Spinal cord (tissue), 10 donors: ENCODE data around the gene NTMT1. TPM values are rescaled to one million over a fixed set of nuclear protein-coding genes. Genes with fewer than 3 reads are reported as not detected.

Experiments used
- DNase-seq, 6 donors: peaks; one replicate each; pipeline versions ENCODE4 v3.0.0 to v3.0.0-alpha.2; 2013 to 2015; ENCODE audit warnings: low spot score in 6 of 6, low read depth in 4 of 6
- H3K27ac ChIP-seq: one replicate; pipeline ENCODE4 v1.5.1; 2013; ENCODE audit warnings: low read depth, low read length, control low read depth
- H3K27me3 ChIP-seq: one replicate; pipeline ENCODE4 v1.6.1; 2013; ENCODE audit warnings: low read length; ENCODE audit not compliant: control insufficient read depth, insufficient read depth
- H3K36me3 ChIP-seq: one replicate; pipeline ENCODE4 v1.6.1; 2013; ENCODE audit warnings: low read length; ENCODE audit not compliant: control insufficient read depth, insufficient read depth
- H3K4me1 ChIP-seq: one replicate; pipeline ENCODE4 v1.6.1; 2013; ENCODE audit warnings: low read length; ENCODE audit not compliant: control insufficient read depth, insufficient read depth
- H3K4me3 ChIP-seq: one replicate; pipeline ENCODE4 v1.5.1; 2013; ENCODE audit warnings: low read depth, low read length, control low read depth
- H3K9me3 ChIP-seq: one replicate; pipeline ENCODE4 v1.6.1; 2013; ENCODE audit warnings: low read length; ENCODE audit not compliant: control insufficient read depth, insufficient read depth
- WGBS: methylation state at CpG from one replicate; pipeline ENCODE4 v1.1.5; 2013; ENCODE audit warnings: missing lambda C conversion rate; ENCODE audit not compliant: insufficient coverage; 5-methylcytosine and 5-hydroxymethylcytosine counted together
- polyA plus RNA-seq, 2 donors: library from polyadenylated mRNA; unstranded; fragments of 120-200 nt; gene quantifications; one replicate each; pipeline ENCODE4 v1.2.1, GENCODE V29; 2013; ENCODE audit not compliant: insufficient read length in 2 of 2
- total RNA-seq, 2 donors: library from RNA; depleted of rRNA in 1 of 2; stranded (reverse); fragments of 120-200 nt in 1 of 2; fragments of >200 nt in 1 of 2; gene quantifications; one replicate each; pipeline versions ENCODE4 v1.2.3 to v1.2.4, GENCODE V29; 2013 to 2014
- donor health status: healthy.

NTMT1 gene
- total and polyA plus RNA-seq, 4 donors = 15.9 to 39.9 (median 32.4) TPM

DNA sequence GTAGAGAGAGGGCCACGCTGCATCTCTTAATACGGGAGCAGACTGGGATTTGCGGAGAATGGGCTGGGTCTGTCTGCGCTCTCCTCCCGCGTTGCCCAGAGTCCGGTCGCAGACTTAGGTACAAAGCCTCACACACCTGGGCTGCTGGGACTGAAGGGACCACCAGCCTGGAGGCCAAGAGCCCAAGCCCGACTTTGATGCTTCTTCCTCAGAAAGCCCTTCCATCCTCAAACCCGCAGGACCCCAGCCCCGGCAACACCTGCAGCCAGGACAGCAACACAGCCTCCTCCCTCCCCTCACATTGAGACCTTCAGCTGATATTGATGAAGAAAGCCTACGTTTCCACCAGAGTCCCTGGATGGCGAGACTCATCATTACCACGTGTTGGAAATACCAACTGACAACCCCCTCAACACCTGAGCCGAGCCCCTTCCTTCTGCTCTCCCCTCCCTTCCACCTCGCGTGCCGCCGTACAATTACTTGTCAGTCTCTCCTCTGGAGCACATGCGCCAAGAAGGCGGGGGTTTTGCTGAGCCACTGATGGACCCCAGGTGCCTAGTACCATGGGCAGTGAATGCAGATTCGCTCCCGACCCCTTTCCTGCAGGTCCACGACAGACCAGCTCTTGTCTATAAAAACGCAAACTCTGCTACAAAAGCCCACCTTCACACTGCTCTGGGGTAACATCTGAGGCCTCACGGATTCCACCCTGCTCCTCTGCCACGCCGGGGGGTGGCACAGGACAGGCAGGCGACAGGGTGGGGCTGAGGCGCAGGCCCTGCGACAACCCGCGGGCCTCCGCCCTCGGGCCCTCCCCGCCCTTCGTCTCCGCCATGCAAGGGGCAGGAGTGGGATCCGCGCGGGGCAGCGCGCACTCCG, 15.1 kb downstream of the NTMT1 start:
- H3K4me1 ChIP-seq = peaks cover 34% of the 10 kb centered on the region
- H3K27ac ChIP-seq = peak overlapping the region; percentile 40
- H3K27me3 ChIP-seq = no peaks in the 10 kb centered on the region
- H3K36me3 ChIP-seq = peaks cover 40% of the 10 kb centered on the region
- no peaks in the 10 kb centered on the region for H3K9me3 ChIP-seq
- no peak for DNase-seq
- WGBS = 19% methylated on average over 44 of the region's 44 CpGs
- peak overlapping the region; percentile 90 for H3K4me3 ChIP-seq

DNA sequence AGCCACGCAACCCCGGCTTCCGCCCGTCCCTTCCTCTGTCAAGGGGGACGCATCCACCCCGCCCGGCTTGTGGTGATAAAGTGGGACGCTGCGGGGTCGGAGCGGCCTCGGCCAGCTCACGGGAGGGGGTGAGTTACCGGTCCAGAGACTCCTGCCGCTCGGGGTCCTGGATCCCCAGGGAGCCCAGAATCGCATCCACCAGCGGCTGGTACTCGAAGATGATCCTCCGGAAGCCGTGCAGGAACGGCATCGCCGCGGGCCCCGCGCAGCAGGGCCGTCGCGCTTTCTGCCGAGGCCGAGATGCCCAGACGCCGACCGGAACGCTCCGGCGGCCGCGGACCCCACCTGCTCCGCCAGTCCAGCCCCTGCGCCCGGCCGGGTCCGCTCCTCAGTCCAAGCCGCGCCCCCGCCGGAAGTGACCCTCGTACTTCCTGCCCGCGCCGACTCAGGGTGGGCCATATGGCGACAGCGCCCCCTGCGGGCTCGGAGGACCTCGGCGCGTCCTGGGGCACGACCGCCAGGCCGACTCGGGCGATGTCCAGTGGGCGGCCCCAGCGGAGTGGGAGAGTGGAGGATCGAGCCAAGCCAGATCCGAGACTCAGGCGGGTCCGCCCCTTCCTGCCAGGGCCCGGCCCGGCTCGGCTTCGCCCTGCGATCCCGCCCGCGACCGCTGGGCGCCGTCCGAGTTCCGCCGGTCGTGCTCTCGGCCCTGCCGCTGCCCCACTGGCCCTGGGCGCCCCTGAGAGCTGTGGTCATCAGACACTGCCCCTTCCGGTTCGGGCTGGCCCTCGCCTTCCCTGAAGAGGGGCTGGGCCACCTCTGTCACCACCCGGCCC, 16.0 kb downstream of the NTMT1 start, which contains the start of gene ASB6:
Gene ASB6 (minus strand): TSS at position 402 of the 836 bp plus-strand sequence. CDS start 152 bp downstream, at position 250.
- H3K27ac ChIP-seq = peak within 1 kb of the TSS; percentile 94
- peak within 1 kb of the TSS; percentile 90 for H3K4me3 ChIP-seq
- H3K4me1 ChIP-seq = peaks cover 34% of the 10 kb centered on the region
- 0% methylated on average over 93 of the region's 93 CpGs for WGBS
- no peaks in the 10 kb centered on the region for H3K9me3 ChIP-seq
- no peaks in the 10 kb centered on the region for H3K27me3 ChIP-seq
- peaks cover 31% of the 10 kb centered on the region for H3K36me3 ChIP-seq
- DNase-seq = peak; percentile 87 to 98 (median 91)

DNA sequence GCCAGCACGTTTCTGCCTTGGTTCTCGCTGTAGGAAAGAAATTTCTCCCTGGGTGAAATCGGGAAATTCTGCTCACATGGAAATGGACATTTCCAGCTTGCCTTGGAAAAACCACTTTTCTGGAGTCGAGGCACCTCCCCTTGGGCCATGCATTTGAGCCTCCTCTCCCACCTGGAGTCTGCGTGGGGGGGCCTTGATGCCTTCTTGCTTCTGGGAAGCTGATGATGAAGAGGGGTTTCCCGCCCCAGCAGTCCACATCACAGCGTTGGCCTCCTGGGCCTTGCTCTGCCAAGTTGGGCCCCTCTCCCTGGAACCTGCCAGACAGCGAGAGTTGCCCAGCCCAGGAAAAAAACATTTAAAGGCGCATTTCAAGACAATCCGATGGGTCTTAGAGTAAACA, 17.7 kb downstream of the NTMT1 start:
- peaks cover 31% of the 10 kb centered on the region for H3K4me1 ChIP-seq

DNA sequence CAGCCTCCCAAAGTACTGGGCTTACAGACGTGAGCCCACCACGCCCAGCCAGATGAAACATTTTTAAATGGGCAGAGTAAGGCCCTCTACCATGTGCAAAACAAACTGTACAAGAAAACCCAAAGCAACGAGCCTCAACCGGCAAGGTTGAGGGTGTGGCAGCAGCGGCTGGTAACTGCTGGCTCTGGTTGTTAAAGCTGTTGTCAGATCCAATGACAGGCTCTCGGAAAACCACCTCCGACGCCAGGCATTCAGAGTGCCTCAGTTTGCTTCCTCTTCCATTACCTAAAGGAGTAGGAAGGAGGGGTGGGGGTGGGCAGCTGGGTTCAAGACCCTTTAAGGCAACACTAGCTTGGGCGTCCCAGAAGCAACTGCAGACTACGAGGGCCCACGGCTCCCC, 18.4 kb downstream of the NTMT1 start:
- H3K36me3 ChIP-seq = peaks cover 7% of the 10 kb centered on the region
- peaks cover under 1% of the 10 kb centered on the region for H3K27me3 ChIP-seq
- H3K27ac ChIP-seq = no peak overlapping the region
- peaks cover 29% of the 10 kb centered on the region for H3K4me1 ChIP-seq
- DNase-seq = no peak
- no peaks in the 10 kb centered on the region for H3K9me3 ChIP-seq
- H3K4me3 ChIP-seq = no peak overlapping the region
- WGBS = 85% methylated on average over 10 of the region's 11 CpGs

More for the DNA sequence above, 17.7 kb downstream of the NTMT1 start:
- no peaks in the 10 kb centered on the region for H3K27me3 ChIP-seq
- peaks cover 14% of the 10 kb centered on the region for H3K36me3 ChIP-seq
- DNase-seq = no peak
- no peak overlapping the region for H3K27ac ChIP-seq
- no peak overlapping the region for H3K4me3 ChIP-seq
- WGBS = 81% methylated on average over 5 of the region's 10 CpGs
- H3K9me3 ChIP-seq = no peaks in the 10 kb centered on the region

DNA sequence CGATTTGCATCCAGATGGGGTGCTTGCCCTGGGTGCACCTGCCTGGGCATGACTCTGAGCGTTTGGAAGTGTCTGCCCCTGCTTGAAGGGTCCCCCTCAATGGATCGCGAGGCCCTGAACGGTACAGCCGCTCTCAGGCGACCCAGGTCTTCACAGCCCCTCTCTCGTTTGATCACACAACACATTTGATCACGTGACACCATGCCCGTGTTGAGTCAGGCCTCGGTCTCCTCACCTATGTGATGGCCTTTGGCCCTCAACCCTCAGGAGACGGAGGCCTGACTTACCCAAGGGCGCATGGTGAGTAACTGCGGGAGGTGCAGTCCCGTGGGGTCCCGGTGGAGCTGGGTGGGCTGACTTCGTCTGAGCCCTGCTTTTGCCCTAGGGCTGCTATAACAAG, 18.9 kb downstream of the NTMT1 start:
- no peak overlapping the region for H3K27ac ChIP-seq
- H3K4me3 ChIP-seq = no peak overlapping the region
- H3K9me3 ChIP-seq = no peaks in the 10 kb centered on the region
- no peak for DNase-seq
- H3K4me1 ChIP-seq = peaks cover 29% of the 10 kb centered on the region
- WGBS = 81% methylated on average over 17 of the region's 17 CpGs
- H3K36me3 ChIP-seq = peaks cover 3% of the 10 kb centered on the region
- peaks cover 2% of the 10 kb centered on the region for H3K27me3 ChIP-seq

DNA sequence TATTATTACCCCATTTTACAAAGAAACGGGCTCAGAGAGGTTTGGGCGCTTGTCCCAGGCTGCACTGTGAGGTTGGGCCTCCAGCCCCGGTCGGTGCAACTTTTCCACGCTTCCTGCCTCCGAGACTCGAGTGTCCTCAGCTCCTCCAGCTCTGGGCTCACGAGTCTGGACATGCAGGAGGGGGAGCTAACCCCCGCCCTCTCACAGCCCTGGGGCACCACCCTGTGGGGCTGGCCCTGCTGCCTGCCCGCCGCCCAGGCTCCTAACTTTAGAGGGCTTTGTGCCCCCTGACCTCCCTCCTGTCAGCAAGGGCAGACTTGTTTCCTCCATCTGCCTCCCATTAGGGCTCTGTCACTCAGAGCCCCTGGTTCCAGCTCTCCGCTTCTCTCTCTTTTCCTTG, 20.3 kb downstream of the NTMT1 start:
- 83% methylated on average over 12 of the region's 12 CpGs for WGBS
- no peak for DNase-seq
- peaks cover 2% of the 10 kb centered on the region for H3K27me3 ChIP-seq
- H3K27ac ChIP-seq = no peak overlapping the region
- peaks cover 16% of the 10 kb centered on the region for H3K4me1 ChIP-seq
- no peaks in the 10 kb centered on the region for H3K9me3 ChIP-seq
- H3K36me3 ChIP-seq = no peaks in the 10 kb centered on the region
- H3K4me3 ChIP-seq = no peak overlapping the region

DNA sequence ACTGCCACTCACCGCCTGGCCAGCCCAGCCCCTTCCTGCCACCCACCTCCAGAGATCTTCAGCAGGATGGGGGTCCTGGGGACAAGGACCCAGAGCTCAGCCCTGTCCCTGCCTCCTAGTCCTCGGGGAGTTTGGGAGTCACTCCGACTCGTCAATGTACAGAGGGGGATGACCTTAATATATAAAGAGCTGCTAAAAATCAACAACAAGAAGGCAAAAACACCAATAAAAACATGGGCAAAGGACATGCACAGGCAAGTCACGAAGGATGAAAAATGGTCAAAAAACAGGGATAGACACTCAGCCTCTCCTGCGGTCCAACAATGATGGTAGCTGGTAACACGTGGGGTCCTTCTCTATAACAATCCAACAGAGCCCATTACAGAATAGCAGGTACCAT, 20.7 kb downstream of the NTMT1 start:
- H3K4me1 ChIP-seq = peaks cover 14% of the 10 kb centered on the region
- 94% methylated on average over 4 of the region's 7 CpGs for WGBS
- H3K4me3 ChIP-seq = no peak overlapping the region
- no peak for DNase-seq
- H3K36me3 ChIP-seq = no peaks in the 10 kb centered on the region
- no peak overlapping the region for H3K27ac ChIP-seq
- peaks cover 2% of the 10 kb centered on the region for H3K27me3 ChIP-seq
- no peaks in the 10 kb centered on the region for H3K9me3 ChIP-seq

DNA sequence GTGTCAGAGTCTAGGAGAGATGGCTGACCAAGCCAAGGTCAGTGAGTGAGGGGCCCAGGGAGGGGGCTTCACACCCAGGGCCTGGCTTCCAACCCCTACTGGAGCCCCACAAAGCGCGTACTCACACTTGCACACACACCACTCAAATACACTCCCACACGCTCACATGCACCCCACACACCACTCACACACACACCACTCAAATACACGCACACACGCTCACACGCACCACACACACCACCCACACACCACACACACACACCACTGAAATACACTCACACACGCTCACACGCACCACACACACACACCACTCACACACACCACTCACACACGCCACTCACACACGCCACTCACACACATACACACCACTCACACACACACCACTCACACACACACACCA, 21.7 kb downstream of the NTMT1 start:
- DNase-seq = no peak
- no peaks in the 10 kb centered on the region for H3K36me3 ChIP-seq
- no peaks in the 10 kb centered on the region for H3K9me3 ChIP-seq
- H3K27ac ChIP-seq = no peak overlapping the region
- H3K4me3 ChIP-seq = no peak overlapping the region
- peaks cover 10% of the 10 kb centered on the region for H3K4me1 ChIP-seq
- peaks cover 2% of the 10 kb centered on the region for H3K27me3 ChIP-seq
- WGBS = 89% methylated on average over 9 of the region's 10 CpGs

DNA sequence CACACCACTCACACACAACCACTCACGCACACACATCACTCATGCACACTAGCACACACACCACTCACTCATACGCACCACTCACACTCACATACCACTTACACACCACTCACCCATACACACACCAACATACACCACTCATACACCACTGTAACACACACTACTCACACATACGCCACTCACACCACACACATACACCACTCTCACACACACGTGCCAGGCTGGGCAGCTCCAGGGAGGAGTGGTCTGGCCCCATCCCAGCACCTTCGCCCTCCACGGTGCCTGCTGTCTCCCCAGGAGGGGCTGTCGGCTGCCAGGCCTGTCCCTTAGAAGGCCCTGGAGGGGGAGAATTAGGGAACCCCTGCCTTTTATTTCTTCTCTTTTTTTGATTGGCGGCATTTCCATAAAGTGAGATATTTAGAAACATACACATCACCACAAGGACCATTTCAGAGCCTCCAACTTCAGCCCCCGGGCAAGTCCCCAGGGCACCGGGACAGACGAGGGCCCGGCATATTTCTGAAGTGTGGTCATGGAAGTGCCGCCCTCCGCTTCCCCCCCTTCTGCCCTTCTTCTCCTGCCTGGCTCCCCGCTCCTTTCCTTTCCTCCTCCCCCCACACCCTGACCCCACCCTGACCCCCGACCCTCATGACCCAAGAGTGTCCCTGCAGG, 22.3 kb downstream of the NTMT1 start:
- 53% methylated on average over 10 of the region's 16 CpGs for WGBS
- Histone ChIP-seq H3K27me3 (peaks cover 2% of the 10 kb centered on the region), H3K9me3 (no peaks in the 10 kb centered on the region), H3K4me3 (no peak overlapping the region), H3K27ac (no peak overlapping the region), H3K4me1 (peaks cover 10% of the 10 kb centered on the region), H3K36me3 (no peaks in the 10 kb centered on the region)
- no peak for DNase-seq
